Trophoblast cell (in vitro differentiated cells and primary cell): ENCODE data around the gene SLC9A1.
A peak's percentile ranks its signal among the peaks of the same experiment; 100 is the strongest.

Experiments used
- DNase-seq, 2 donors: peaks; one replicate each; pipeline ENCODE4 v3.0.0-alpha.2; 2016
- H2AFZ ChIP-seq: 2 replicates; pipeline ENCODE4 v1.6.1; 2013; ENCODE audit warnings: low read length, moderate library complexity, mild to moderate bottlenecking; ENCODE audit not compliant: insufficient read depth, poor library complexity
- H2AK5ac ChIP-seq: 2 replicates; pipeline ENCODE4 v1.6.1; 2013; ENCODE audit warnings: mild to moderate bottlenecking, low read length
- H2BK120ac ChIP-seq: 2 replicates; pipeline ENCODE4 v1.6.1; 2013; ENCODE audit warnings: low read length, mild to moderate bottlenecking, moderate library complexity; ENCODE audit not compliant: insufficient read depth, poor library complexity
- H2BK12ac ChIP-seq: 2 replicates; pipeline ENCODE4 v1.6.1; 2013; ENCODE audit warnings: mild to moderate bottlenecking, low read length, moderate library complexity
- H2BK5ac ChIP-seq: 2 replicates; pipeline ENCODE4 v1.6.1; 2013; ENCODE audit warnings: low read length, low read depth, moderate library complexity, mild to moderate bottlenecking; ENCODE audit not compliant: poor library complexity
- H3K14ac ChIP-seq: 2 replicates; pipeline ENCODE4 v1.6.1; 2013; ENCODE audit warnings: mild to moderate bottlenecking, low read length
- H3K18ac ChIP-seq: 2 replicates; pipeline ENCODE4 v1.6.1; 2013; ENCODE audit warnings: mild to moderate bottlenecking, low read length
- H3K23ac ChIP-seq: 2 replicates; pipeline ENCODE4 v1.6.1; 2013; ENCODE audit warnings: low read length
- H3K27ac ChIP-seq: 2 replicates; pipeline ENCODE4 v1.5.1; 2013; ENCODE audit warnings: low read depth, mild to moderate bottlenecking, inconsistent platforms, low read length, moderate library complexity
- H3K27me3 ChIP-seq: 2 replicates; pipeline ENCODE4 v1.6.1; 2013; ENCODE audit warnings: inconsistent platforms, mild to moderate bottlenecking, low read length, moderate library complexity; ENCODE audit not compliant: insufficient read depth
- H3K36me3 ChIP-seq, 2 experiments: 1 replicate in 1 of 2; 2 replicates in 1 of 2; pipeline ENCODE4 v1.6.1; 2013; ENCODE audit warnings: low read length in 2 of 2, mild to moderate bottlenecking in 2 of 2, moderate library complexity in 1 of 2; ENCODE audit not compliant: insufficient read depth in 2 of 2, control insufficient read depth in 1 of 2
- H3K4ac ChIP-seq: 2 replicates; pipeline ENCODE4 v1.6.1; 2013; ENCODE audit warnings: low read depth, mild to moderate bottlenecking, low read length, moderate library complexity
- H3K4me1 ChIP-seq, 2 experiments: 1 replicate in 1 of 2; 2 replicates in 1 of 2; pipeline ENCODE4 v1.6.1; 2013; ENCODE audit warnings: low read length in 2 of 2, mild to moderate bottlenecking in 2 of 2, moderate library complexity in 1 of 2; ENCODE audit not compliant: insufficient read depth in 2 of 2, control insufficient read depth in 1 of 2
- H3K4me2 ChIP-seq: 2 replicates; pipeline ENCODE4 v1.6.1; 2013; ENCODE audit warnings: inconsistent platforms, mild to moderate bottlenecking, low read length, moderate library complexity
- H3K4me3 ChIP-seq: 2 replicates; pipeline ENCODE4 v1.5.1; 2013; ENCODE audit warnings: mild to moderate bottlenecking, low read depth, low read length, inconsistent platforms
- H3K79me1 ChIP-seq: one replicate; pipeline ENCODE4 v1.6.1; 2013; ENCODE audit warnings: low read length
- H3K79me2 ChIP-seq: 2 replicates; pipeline ENCODE4 v1.6.1; 2013; ENCODE audit warnings: low read length, mild to moderate bottlenecking; ENCODE audit not compliant: control insufficient read depth, insufficient read depth, poor library complexity
- H3K9ac ChIP-seq: 2 replicates; pipeline ENCODE4 v1.6.1; 2013; ENCODE audit warnings: mild to moderate bottlenecking, low read length
- H3K9me3 ChIP-seq: 2 replicates; pipeline ENCODE4 v1.6.1; 2013; ENCODE audit warnings: low read depth, mild to moderate bottlenecking, control low read depth, inconsistent platforms, low read length; ENCODE audit not compliant: insufficient read depth
- H4K12ac ChIP-seq: 2 replicates; pipeline ENCODE4 v1.6.1; 2013; ENCODE audit warnings: low read depth, mild to moderate bottlenecking, low read length, moderate library complexity
- H4K8ac ChIP-seq: 2 replicates; pipeline ENCODE4 v1.6.1; 2013; ENCODE audit warnings: low read depth, mild to moderate bottlenecking, low read length, moderate library complexity
- H4K91ac ChIP-seq: one replicate; pipeline ENCODE4 v1.6.1; 2013; ENCODE audit warnings: low read depth, mild to moderate bottlenecking, low read length, moderate library complexity
- WGBS: extraction: QIAGEN DNeasy Blood & Tissue Kit; methylation state at CpG from one replicate; pipeline ENCODE4 v1.1.7; 2013; ENCODE audit warnings: missing lambda C conversion rate; ENCODE audit not compliant: insufficient read length, insufficient coverage; ENCODE audit errors: extremely low coverage; 5-methylcytosine and 5-hydroxymethylcytosine counted together

SLC9A1 gene

GRCh38 chr1:27120854-27121253 lies 34.1 kb downstream of the SLC9A1 start:
- H3K27me3 ChIP-seq, result no peaks in the 10 kb centered on the region
- H3K79me1 ChIP-seq, result peaks cover 2% of the 10 kb centered on the region
- H3K4me3 ChIP-seq, result no peak overlapping the region
- no peak overlapping the region for H3K14ac ChIP-seq
- H2BK12ac ChIP-seq, result no peak overlapping the region
- no peak overlapping the region for H4K8ac ChIP-seq
- DNase-seq, result no peak
- H3K4me1 ChIP-seq, result peaks cover 12 to 23% of the 10 kb centered on the region in 2 experiments
- no peak overlapping the region for H2BK120ac ChIP-seq
- no peak overlapping the region for H3K9ac ChIP-seq
- peaks cover 2% of the 10 kb centered on the region for H3K79me2 ChIP-seq
- peaks cover 2% of the 10 kb centered on the region for H3K9me3 ChIP-seq
- peaks cover 3 to 4% of the 10 kb centered on the region in 2 experiments for H3K36me3 ChIP-seq
- no peak overlapping the region for H3K23ac ChIP-seq
- no peak overlapping the region for H3K18ac ChIP-seq
- no peak overlapping the region for H2BK5ac ChIP-seq
- H4K12ac ChIP-seq, result no peak overlapping the region
- no peak overlapping the region for H2AFZ ChIP-seq
- no peak overlapping the region for H4K91ac ChIP-seq
- H2AK5ac ChIP-seq, result no peak overlapping the region
- H3K4me2 ChIP-seq, result no peak overlapping the region
- H3K27ac ChIP-seq, result no peak overlapping the region
- H3K4ac ChIP-seq, result no peak overlapping the region
- WGBS, result no CpG with 5 or more reads among the region's 1 CpG

- H4K91ac ChIP-seq, result no peak overlapping the region
- H2BK120ac ChIP-seq, result no peak overlapping the region
- H3K9me3 ChIP-seq, result peaks cover 2% of the 10 kb centered on the region
- no peak for DNase-seq
- H2BK12ac ChIP-seq, result no peak overlapping the region
- H3K79me1 ChIP-seq, result peaks cover 2% of the 10 kb centered on the region
- WGBS, result no CpG with 5 or more reads among the region's 4 CpGs
- peaks cover 10 to 11% of the 10 kb centered on the region in 2 experiments for H3K36me3 ChIP-seq
- H3K4me1 ChIP-seq, result peaks cover 12 to 23% of the 10 kb centered on the region in 2 experiments
- H3K79me2 ChIP-seq, result peaks cover 2% of the 10 kb centered on the region
- no peak overlapping the region for H2AK5ac ChIP-seq
- H2AFZ ChIP-seq, result no peak overlapping the region
- no peak overlapping the region for H3K14ac ChIP-seq
- no peak overlapping the region for H3K23ac ChIP-seq
- no peak overlapping the region for H4K12ac ChIP-seq
- H3K27me3 ChIP-seq, result no peaks in the 10 kb centered on the region
- H3K18ac ChIP-seq, result peak overlapping the region; percentile 13
- H3K9ac ChIP-seq, result no peak overlapping the region
- no peak overlapping the region for H3K27ac ChIP-seq
- H3K4me3 ChIP-seq, result no peak overlapping the region
- no peak overlapping the region for H3K4me2 ChIP-seq
- peak overlapping the region; percentile 43 for H3K4ac ChIP-seq
- no peak overlapping the region for H2BK5ac ChIP-seq
- H4K8ac ChIP-seq, result no peak overlapping the region
Observed at GRCh38 chr1:27118440-27118689, 36.6 kb downstream of the SLC9A1 start.

- Histone ChIP-seq H2AFZ (no peak overlapping the region), H3K9me3 (peaks cover 2% of the 10 kb centered on the region), H3K27me3 (no peaks in the 10 kb centered on the region), H3K9ac (no peak overlapping the region), H2BK5ac (no peak overlapping the region), H3K4me1 (peaks cover 12 to 23% of the 10 kb centered on the region in 2 experiments), H3K36me3 (peaks cover 10 to 11% of the 10 kb centered on the region in 2 experiments), H3K4me3 (no peak overlapping the region), H3K14ac (peak overlapping the region; percentile 8), H3K4me2 (no peak overlapping the region), H2BK120ac (no peak overlapping the region), H3K27ac (no peak overlapping the region), H3K23ac (no peak overlapping the region), H3K4ac (no peak overlapping the region), H3K79me2 (peaks cover 2% of the 10 kb centered on the region), H4K8ac (peak overlapping the region; percentile 30), H4K12ac (peak overlapping the region; percentile 11), H3K79me1 (peaks cover 2% of the 10 kb centered on the region), H3K18ac (peak overlapping the region; percentile 13), H4K91ac (no peak overlapping the region), H2BK12ac (no peak overlapping the region), H2AK5ac (no peak overlapping the region)
- peak; percentile 77 to 79 for DNase-seq
- no CpG with 5 or more reads among the region's 12 CpGs for WGBS
Observed at GRCh38 chr1:27117733-27118439, 37.0 kb downstream of the SLC9A1 start.

- Histone ChIP-seq H3K14ac (no peak overlapping the region), H3K36me3 (peaks cover 10 to 12% of the 10 kb centered on the region in 2 experiments), H3K4me1 (peaks cover 13 to 24% of the 10 kb centered on the region in 2 experiments), H3K9ac (no peak overlapping the region), H3K4me3 (no peak overlapping the region), H4K8ac (no peak overlapping the region), H3K27ac (no peak overlapping the region), H4K12ac (no peak overlapping the region), H3K27me3 (no peaks in the 10 kb centered on the region), H3K9me3 (peaks cover 2% of the 10 kb centered on the region), H3K4ac (no peak overlapping the region), H2BK120ac (no peak overlapping the region), H4K91ac (no peak overlapping the region), H3K79me1 (no peaks in the 10 kb centered on the region), H3K18ac (no peak overlapping the region), H2BK12ac (no peak overlapping the region), H3K23ac (no peak overlapping the region), H2AK5ac (no peak overlapping the region), H3K79me2 (no peaks in the 10 kb centered on the region), H3K4me2 (no peak overlapping the region), H2BK5ac (no peak overlapping the region), H2AFZ (no peak overlapping the region)
- DNase-seq, result no peak
Observed at GRCh38 chr1:27116697-27117096, 38.2 kb downstream of the SLC9A1 start.
